ENCODE data around the gene SORCS2.

GRCh38 chr4:7217039-7217438 lies 24.7 kb downstream of the SORCS2 start:
- TF ChIP-seq GATA2 (IDR thresholded peaks at IDR 0.05; ENCODE audit: low read depth, low read length) (no peak), GATA3 (IDR thresholded peaks at IDR 0.05; ENCODE audit: low read depth, low read length) (no peak)

Measured in SH-SY5Y (cell line).